GM21717 (cell line): ENCODE data around the gene GPR183.

Source experiments
- ATAC-seq: cut with Tn5 transposase; IDR thresholded peaks from one replicate; pipeline ENCODE4 v1.9.1; 2021; ENCODE audit warnings: mild to moderate bottlenecking, moderate library complexity; ENCODE audit not compliant: unreplicated experiment

The GPR183 gene

GRCh38 chr13:99296398-99296797, 10.8 kb downstream of the GPR183 start:
- ATAC-seq: peak; percentile 82

- ATAC-seq: no peak
Measured at GRCh38 chr13:99295488-99296252, 11.5 kb downstream of the GPR183 start.

- no peak for ATAC-seq
Measured at GRCh38 chr13:99294958-99295357, 12.2 kb downstream of the GPR183 start.

- no peak for ATAC-seq
Measured at GRCh38 chr13:99294198-99294597, 13.0 kb downstream of the GPR183 start.

- ATAC-seq: no peak
Measured at GRCh38 chr13:99293178-99293577, 14.0 kb downstream of the GPR183 start.

- no peak for ATAC-seq
Measured at GRCh38 chr13:99290894-99291293, 16.3 kb downstream of the GPR183 start.

GRCh38 chr13:99289674-99290337, 17.4 kb downstream of the GPR183 start:
- no peak for ATAC-seq

- ATAC-seq: no peak
Measured at GRCh38 chr13:99289271-99289670, 17.9 kb downstream of the GPR183 start.

- peak; percentile 93 for ATAC-seq
Measured at GRCh38 chr13:99288089-99288488, 19.1 kb downstream of the GPR183 start.

- no peak for ATAC-seq
Measured at GRCh38 chr13:99287551-99287950, 19.6 kb downstream of the GPR183 start.

GRCh38 chr13:99285432-99286182, 21.6 kb downstream of the GPR183 start:
- no peak for ATAC-seq

- ATAC-seq: peak; percentile 63
Measured at GRCh38 chr13:99282264-99283231, 24.7 kb downstream of the GPR183 start.

- ATAC-seq: peak; percentile 72
Measured at GRCh38 chr13:99281811-99282263, 25.4 kb downstream of the GPR183 start.

GRCh38 chr13:99280166-99280565, 27.0 kb downstream of the GPR183 start:
- ATAC-seq: no peak

GRCh38 chr13:99279637-99280036, 27.6 kb downstream of the GPR183 start:
- ATAC-seq: no peak

- no peak for ATAC-seq
Measured at GRCh38 chr13:99278843-99279242, 28.4 kb downstream of the GPR183 start.

GRCh38 chr13:99278200-99278599, 29.0 kb downstream of the GPR183 start:
- ATAC-seq: no peak

GRCh38 chr13:99277629-99278028, 29.6 kb downstream of the GPR183 start:
- no peak for ATAC-seq

- no peak for ATAC-seq
Measured at GRCh38 chr13:99276706-99277105, 30.5 kb downstream of the GPR183 start.

GRCh38 chr13:99275093-99275469, 32.1 kb downstream of the GPR183 start:
- no peak for ATAC-seq
